Measurements from ENCODE around the gene ALG14.

- TF ChIP-seq EZH2 (IDR thresholded peaks at IDR 0.05; ENCODE audit: borderline replicate concordance, low read depth, low read length, severe bottlenecking) (no peak), CTCF (IDR thresholded peaks at IDR 0.05; ENCODE audit: borderline replicate concordance, extremely low read depth, low read length, poor library complexity, severe bottlenecking) (no peak)
Observed at GRCh38 chr1:94970783-94971182, 102.0 kb downstream of the ALG14 start.

Data from DND-41 (cell line).